IMR-90 (cell line): ENCODE results near the gene VWCE. TPM values are rescaled to one million over a fixed set of nuclear protein-coding genes. Genes with fewer than 3 reads are reported as not detected.
A peak's percentile ranks its signal among the peaks of the same experiment; 100 is the strongest.

Experiments used
- ATAC-seq: fragments of 200-7000 bp; cut with Tn5 transposase; 2 replicates; pipeline ENCODE4 v1.9.1; 2020; ENCODE audit warnings: low read depth, mild to moderate bottlenecking, moderate library complexity
- BruUV-seq: library from RNA; stranded (reverse); fragments of 400-500 nt; replicated peaks from 2 replicates; lab custom pipeline; 2021; lab: Mats Ljungman, UMichigan
- CTCF ChIA-PET: fragments of 300-600 bp; formaldehyde crosslinking; extraction: SDS; loops from one replicate; lab custom pipeline; 2021; ENCODE audit warnings: antibody characterized with exemption; lab: Yijun Ruan, JAX
- POLR2A ChIA-PET: fragments of 300-600 bp; sonication (Branson Sonifier 250); formaldehyde crosslinking; loops from one replicate; lab custom pipeline; 2022; ENCODE audit warnings: antibody characterized with exemption; ENCODE audit not compliant: unreplicated experiment; lab: Charles Lee
- DNase-seq: peaks from one replicate; pipeline ENCODE4 v3.0.0; 2013
- H2AFZ ChIP-seq: replicated peaks from 2 replicates; pipeline ENCODE3; 2013; ENCODE audit warnings: low read length, mild to moderate bottlenecking; ENCODE audit not compliant: poor library complexity
- H2AK5ac ChIP-seq: 2 replicates; pipeline ENCODE4 v1.6.1; 2013; ENCODE audit warnings: low read depth, low read length, inconsistent platforms
- H2AK9ac ChIP-seq: replicated peaks from 2 replicates; pipeline ENCODE3; 2013; ENCODE audit warnings: mild to moderate bottlenecking, low read depth, low read length, moderate library complexity; ENCODE audit not compliant: poor library complexity
- H2BK120ac ChIP-seq: 2 replicates; pipeline ENCODE4 v1.6.1; 2013; ENCODE audit warnings: low read depth, low read length, inconsistent platforms
- H2BK15ac ChIP-seq: 3 replicates; pipeline ENCODE4 v1.6.1; 2013; ENCODE audit warnings: low read depth, low read length, inconsistent platforms
- H2BK20ac ChIP-seq: 2 replicates; pipeline ENCODE4 v1.6.1; 2013; ENCODE audit warnings: low read depth, mild to moderate bottlenecking, inconsistent platforms, low read length, moderate library complexity
- H2BK5ac ChIP-seq: 2 replicates; pipeline ENCODE4 v1.6.1; 2013; ENCODE audit warnings: mild to moderate bottlenecking, low read depth, low read length, inconsistent platforms; ENCODE audit not compliant: poor library complexity, severe bottlenecking
- H3K14ac ChIP-seq: replicated peaks from 2 replicates; pipeline ENCODE4 v1.6.1; 2013; ENCODE audit warnings: low read depth, low read length, inconsistent platforms
- H3K18ac ChIP-seq: 2 replicates; pipeline ENCODE4 v1.6.1; 2013; ENCODE audit warnings: low read depth, low read length, control low read depth
- H3K23ac ChIP-seq: 2 replicates; pipeline ENCODE4 v1.6.1; 2013; ENCODE audit warnings: low read depth, low read length, inconsistent platforms
- H3K27ac ChIP-seq: 2 replicates; pipeline ENCODE4 v1.5.1; 2013; ENCODE audit warnings: mild to moderate bottlenecking, control low read depth, low read length; ENCODE audit not compliant: insufficient read depth
- H3K27me3 ChIP-seq: 2 replicates; pipeline ENCODE4 v1.6.1; 2013; ENCODE audit warnings: low read length; ENCODE audit not compliant: control insufficient read depth, insufficient read depth
- H3K36me3 ChIP-seq: 2 replicates; pipeline ENCODE4 v1.6.1; 2013; ENCODE audit warnings: low read length, mixed read lengths; ENCODE audit not compliant: control insufficient read depth, insufficient read depth
- H3K4ac ChIP-seq: 2 replicates; pipeline ENCODE4 v1.6.1; 2013; ENCODE audit warnings: low read depth, low read length, inconsistent platforms
- H3K4me1 ChIP-seq: 2 replicates; pipeline ENCODE4 v1.6.1; 2013; ENCODE audit warnings: low read length, mixed read lengths; ENCODE audit not compliant: control insufficient read depth, insufficient read depth
- H3K4me2 ChIP-seq: 2 replicates; pipeline ENCODE4 v1.6.1; 2013; ENCODE audit warnings: low read depth, mild to moderate bottlenecking, control low read depth, low read length, moderate library complexity
- H3K4me3 ChIP-seq: 2 replicates; pipeline ENCODE4 v1.5.1; 2013; ENCODE audit warnings: low read depth, mild to moderate bottlenecking, control low read depth, low read length, moderate library complexity; ENCODE audit not compliant: insufficient read depth
- H3K56ac ChIP-seq: 2 replicates; pipeline ENCODE4 v1.6.1; 2013; ENCODE audit warnings: low read length, inconsistent platforms; ENCODE audit not compliant: insufficient read depth; ENCODE audit errors: extremely low read depth
- H3K79me1 ChIP-seq, 2 experiments: 2 replicates each; pipeline ENCODE4 v1.6.1; 2013; ENCODE audit warnings: low read length in 2 of 2, inconsistent platforms in 1 of 2, low read depth in 1 of 2
- H3K9ac ChIP-seq: 2 replicates; pipeline ENCODE4 v1.6.1; 2013; ENCODE audit warnings: low read depth, low read length, control low read depth
- H3K9me1 ChIP-seq: 2 replicates; pipeline ENCODE4 v1.6.1; 2013; ENCODE audit warnings: low read length, inconsistent platforms; ENCODE audit not compliant: insufficient read depth
- H3K9me3 ChIP-seq: 2 replicates; pipeline ENCODE4 v1.6.1; 2013; ENCODE audit warnings: low read length; ENCODE audit not compliant: control insufficient read depth, insufficient read depth
- H4K20me1 ChIP-seq: 2 replicates; pipeline ENCODE4 v1.6.1; 2013; ENCODE audit warnings: low read length, inconsistent platforms; ENCODE audit not compliant: insufficient read depth
- H4K5ac ChIP-seq: 2 replicates; pipeline ENCODE4 v1.6.1; 2013; ENCODE audit warnings: mild to moderate bottlenecking, low read depth, low read length, control low read depth
- H4K8ac ChIP-seq, 2 experiments: 2 replicates each; pipeline ENCODE4 v1.6.1; 2013; ENCODE audit warnings: low read depth in 2 of 2, low read length in 2 of 2, control low read depth in 1 of 2, inconsistent platforms in 1 of 2
- H4K91ac ChIP-seq: 2 replicates; pipeline ENCODE4 v1.6.1; 2013; ENCODE audit warnings: low read depth, low read length, inconsistent platforms; ENCODE audit not compliant: insufficient read depth
- BHLHE40 ChIP-seq: fragments of 150-350 bp; IDR thresholded peaks from 2 replicates; pipeline ENCODE4 v1.6.1; 2016; ENCODE audit warnings: mild to moderate bottlenecking, low read depth, low read length
- CEBPB ChIP-seq: IDR thresholded peaks from 2 replicates; pipeline ENCODE4 v1.6.1; 2012; ENCODE audit warnings: low read depth, low read length, improper control_type of control experiment
- CHD1 ChIP-seq: IDR thresholded peaks from 2 replicates; pipeline ENCODE4 v1.6.1; 2012; ENCODE audit warnings: low read depth, low read length, improper control_type of control experiment
- FOS ChIP-seq: fragments of 150-350 bp; IDR thresholded peaks from 2 replicates; pipeline ENCODE4 v1.6.1; 2016; ENCODE audit warnings: low read depth, low read length
- MAZ ChIP-seq: IDR thresholded peaks from 2 replicates; pipeline ENCODE4 v1.6.1; 2012; ENCODE audit warnings: low read depth, mild to moderate bottlenecking, low read length, improper control_type of control experiment, moderate library complexity, borderline replicate concordance
- MXI1 ChIP-seq: IDR thresholded peaks from 2 replicates; pipeline ENCODE4 v1.6.1; 2012; ENCODE audit warnings: low read depth, mild to moderate bottlenecking, low read length, moderate library complexity, borderline replicate concordance
- RAD21 ChIP-seq: IDR thresholded peaks from 2 replicates; pipeline ENCODE4 v1.6.1; 2012; ENCODE audit warnings: low read length, improper control_type of control experiment
- RCOR1 ChIP-seq: IDR thresholded peaks from 2 replicates; pipeline ENCODE4 v1.6.1; 2012; ENCODE audit warnings: mild to moderate bottlenecking, low read length, improper control_type of control experiment; ENCODE audit not compliant: insufficient replicate concordance
- SMC3 ChIP-seq: fragments of 150-350 bp; IDR thresholded peaks from 2 replicates; pipeline ENCODE4 v1.6.1; 2016; ENCODE audit warnings: low read depth, mild to moderate bottlenecking, antibody characterized with exemption, low read length, moderate library complexity
- WGBS, 2 experiments: methylation state at CpG; one replicate each; pipeline versions ENCODE4 v1.1.5 to v1.1.7; 2013; ENCODE audit warnings: missing lambda C conversion rate in 2 of 2; ENCODE audit not compliant: insufficient read length in 1 of 2; ENCODE audit errors: extremely low coverage in 2 of 2; 5-methylcytosine and 5-hydroxymethylcytosine counted together
- dilution Hi-C: fragments of 300-500 bp; cut with HindIII; formaldehyde crosslinking; loops from one replicate; pipeline ENCODE4 v1.14.3; 2018; ENCODE audit warnings: low sequenced_read_pairs; ENCODE audit not compliant: unreplicated experiment
- in situ Hi-C: fragments of 300-500 bp; cut with MboI; formaldehyde crosslinking; loops from 3 replicates; pipeline ENCODE4 v1.14.3; 2019; ENCODE audit warnings: low sequenced_read_pairs, inconsistent platforms, mixed read lengths
- intact Hi-C: fragments of 100-400 bp; cut with micrococcal nuclease; formaldehyde crosslinking; loops from 2 replicates; pipeline ENCODE4 v1.10.0; 2022
- polyA plus RNA-seq, 3 experiments: library from polyadenylated mRNA; depleted of rRNA; stranded (reverse); fragments of >200 nt; gene quantifications; 2 replicates each; pipeline ENCODE4 v1.2.3, GENCODE V29; 2012; ENCODE audit warnings: low replicate concordance in 1 of 3
- total RNA-seq: library from RNA; depleted of rRNA; stranded (reverse); fragments of >200 nt; gene quantifications from 2 replicates; pipeline ENCODE4 v1.2.3, GENCODE V29; 2012
- TF ChIP-seq, protein P1 (sequence below): fragments of 150-350 bp; IDR thresholded peaks from 2 replicates; pipeline ENCODE4 v1.6.1; 2016; ENCODE audit warnings: low read depth, mild to moderate bottlenecking, low read length, moderate library complexity, borderline replicate concordance

VWCE gene
- total and polyA plus RNA-seq, 2 of the 4 experiments (the other 2 are of a cell fraction): under 0.01 to 1.1 TPM

DNA sequence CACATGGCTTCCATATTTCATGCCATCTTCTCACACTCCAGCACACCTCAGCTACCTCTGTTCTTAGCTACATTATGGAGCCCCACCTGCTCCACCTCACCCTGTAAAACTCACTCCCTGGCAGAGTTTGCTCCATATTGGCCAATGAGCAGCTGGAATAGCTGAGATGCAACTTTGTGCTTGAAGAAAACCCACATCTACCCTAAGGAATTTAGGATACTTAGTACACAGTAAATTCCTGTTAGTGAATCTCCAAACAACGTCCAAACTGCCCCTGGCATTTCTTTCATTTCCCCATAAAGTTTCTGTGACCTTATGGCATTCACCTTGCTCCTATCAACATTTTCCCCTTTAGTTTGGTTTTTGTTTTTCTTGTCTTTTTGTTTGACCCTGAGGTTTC is 2.2 kb upstream of the VWCE start:
- in situ Hi-C loops: no loop called here
- no peak overlapping the region for H3K4me3 ChIP-seq
- dilution Hi-C loops: no loop called here
- H3K4me1 ChIP-seq: peaks cover 16% of the 10 kb centered on the region
- H2BK120ac ChIP-seq: peak overlapping the region; percentile 63; the same call in 1 of the 2 replicates
- peak overlapping the region; percentile 67 for H3K4ac ChIP-seq
- H3K9me1 ChIP-seq: peaks cover 20% of the 10 kb centered on the region
- H4K8ac ChIP-seq: peak overlapping the region in 1 of 2 experiments; percentile 64; a peak in 2 of 4 replicates
- ATAC-seq: peak; percentile 10
- ChIA-PET POLR2A (no interaction called here), CTCF (interaction anchor here (2.7 kb wide), 1 partner anchor 43 kb away, joined by 7 read pairs; no protein-coding TSS in a partner anchor)
- BruUV-seq: no TSS peak
- peak overlapping the region; percentile 70; the same call in 1 of the 2 replicates for H2BK20ac ChIP-seq
- peak overlapping the region; percentile 55 for H2BK5ac ChIP-seq
- H2BK15ac ChIP-seq: no peak overlapping the region; the same call in 2 of the 3 replicates
- H2AK9ac ChIP-seq: peak overlapping the region; percentile 56
- TF ChIP-seq FOS (no peak), CHD1 (no peak), MXI1 (no peak), SMC3 (no peak), CEBPB (no peak), RCOR1 (no peak), MAZ (no peak), RAD21 (no peak), BHLHE40 (no peak)
- TF ChIP-seq, protein P1, sequence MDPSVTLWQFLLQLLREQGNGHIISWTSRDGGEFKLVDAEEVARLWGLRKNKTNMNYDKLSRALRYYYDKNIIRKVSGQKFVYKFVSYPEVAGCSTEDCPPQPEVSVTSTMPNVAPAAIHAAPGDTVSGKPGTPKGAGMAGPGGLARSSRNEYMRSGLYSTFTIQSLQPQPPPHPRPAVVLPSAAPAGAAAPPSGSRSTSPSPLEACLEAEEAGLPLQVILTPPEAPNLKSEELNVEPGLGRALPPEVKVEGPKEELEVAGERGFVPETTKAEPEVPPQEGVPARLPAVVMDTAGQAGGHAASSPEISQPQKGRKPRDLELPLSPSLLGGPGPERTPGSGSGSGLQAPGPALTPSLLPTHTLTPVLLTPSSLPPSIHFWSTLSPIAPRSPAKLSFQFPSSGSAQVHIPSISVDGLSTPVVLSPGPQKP: no peak
- H3K36me3 ChIP-seq: peaks cover 34% of the 10 kb centered on the region
- H3K9ac ChIP-seq: no peak overlapping the region; the same call in 1 of the 2 replicates
- H3K27me3 ChIP-seq: peaks cover 2% of the 10 kb centered on the region; the same call in 1 of the 2 replicates
- peak overlapping the region; percentile 46; the same call in 1 of the 2 replicates for H2AK5ac ChIP-seq
- H3K27ac ChIP-seq: peak overlapping the region; percentile 49; the same call in 1 of the 2 replicates
- H4K5ac ChIP-seq: peak overlapping the region; percentile 90
- H3K14ac ChIP-seq: peak overlapping the region; percentile 23
- DNase-seq: peak; percentile 18
- peak overlapping the region; percentile 19; the same call in 1 of the 2 replicates for H3K56ac ChIP-seq
- no CpG with 5 or more reads among the region's 1 CpG for WGBS, 2 experiments
- H3K23ac ChIP-seq: 0 out of 2 replicates have a peak overlapping the region, but pooled peaks have one; percentile 7
- no peak overlapping the region for H3K4me2 ChIP-seq
- peaks cover 13% of the 10 kb centered on the region; the same call in 1 of the 2 replicates for H4K20me1 ChIP-seq
- no peak overlapping the region for H2AFZ ChIP-seq
- intact Hi-C loops: no loop called here
- peak overlapping the region; percentile 36; the same call in 1 of the 2 replicates for H4K91ac ChIP-seq
- H3K79me1 ChIP-seq: peaks cover 0 to 17% of the 10 kb centered on the region in 2 experiments; a peak in 2 of 4 replicates
- H3K9me3 ChIP-seq: no peaks in the 10 kb centered on the region
- peak overlapping the region; percentile 66 for H3K18ac ChIP-seq
